H1 (cell line): ENCODE results near the gene HSF4. TPM values are rescaled to one million over a fixed set of nuclear protein-coding genes. Genes with fewer than 3 reads are reported as not detected.

Experiments used
- CTCF ChIA-PET: fragments of 300-600 bp; sonication (Branson Sonifier 250); formaldehyde crosslinking; loops from one replicate; lab custom pipeline; 2021; ENCODE audit not compliant: partially characterized antibody; lab: Charles Lee
- POLR2A ChIA-PET: fragments of 300-600 bp; sonication (Branson Sonifier 250); formaldehyde crosslinking; loops from one replicate; lab custom pipeline; 2021; ENCODE audit warnings: inconsistent platforms; ENCODE audit not compliant: partially characterized antibody; lab: Charles Lee
- DNase-seq, 2 experiments: peaks; one replicate each; pipeline versions ENCODE4 v3.0.0 to v3.0.0-alpha.2; 2010 to 2022; ENCODE audit warnings: low spot score in 2 of 2, low read depth in 1 of 2, mixed read lengths in 1 of 2
- FAIRE-seq: peaks from 2 replicates; lab custom pipeline; 2011; peaks lifted over from hg19 to GRCh38; lab: Jason Lieb, UNC
- H2AFZ ChIP-seq: 2 replicates; pipeline ENCODE4 v1.8.1; 2012; ENCODE audit warnings: low read length, inconsistent platforms
- H2AK5ac ChIP-seq: 2 replicates; pipeline ENCODE4 v1.6.1; 2013; ENCODE audit warnings: low read depth, low read length
- H2BK120ac ChIP-seq: replicated peaks from 2 replicates; pipeline ENCODE3; 2013; ENCODE audit warnings: low read depth, low read length, inconsistent platforms
- H2BK12ac ChIP-seq: 2 replicates; pipeline ENCODE4 v1.6.1; 2013; ENCODE audit warnings: low read depth, low read length
- H2BK15ac ChIP-seq: 2 replicates; pipeline ENCODE4 v1.6.1; 2013; ENCODE audit warnings: low read length
- H2BK20ac ChIP-seq: 2 replicates; pipeline ENCODE4 v1.6.1; 2013; ENCODE audit warnings: low read length
- H2BK5ac ChIP-seq: 2 replicates; pipeline ENCODE4 v1.6.1; 2013; ENCODE audit warnings: low read depth, low read length
- H3K14ac ChIP-seq: 2 replicates; pipeline ENCODE4 v1.6.1; 2013; ENCODE audit warnings: inconsistent platforms; ENCODE audit not compliant: insufficient read length
- H3K18ac ChIP-seq: 2 replicates; pipeline ENCODE4 v1.6.1; 2013; ENCODE audit warnings: low read length; ENCODE audit errors: extremely low read depth
- H3K23ac ChIP-seq: 2 replicates; pipeline ENCODE4 v1.6.1; 2013; ENCODE audit warnings: inconsistent platforms; ENCODE audit not compliant: insufficient read length
- H3K23me2 ChIP-seq: 2 replicates; pipeline ENCODE4 v1.6.1; 2013; ENCODE audit warnings: low read depth, low read length
- H3K27ac ChIP-seq: 2 replicates; pipeline ENCODE4 v1.6.1; 2011; ENCODE audit warnings: low read depth, low read length, inconsistent platforms
- H3K27me3 ChIP-seq, 4 experiments: replicated peaks in 1 of 4; 1 replicate in 1 of 4; 2 replicates in 3 of 4; pipeline versions ENCODE4 v1.6.1 to v1.8.1; 2011 to 2013; ENCODE audit warnings: low read length in 3 of 4, mild to moderate bottlenecking in 3 of 4, inconsistent platforms in 2 of 4, mixed read lengths in 2 of 4, moderate library complexity in 1 of 4; ENCODE audit not compliant: control insufficient read depth in 3 of 4, insufficient read depth in 3 of 4; ENCODE audit errors: extremely low read depth in 1 of 4
- H3K36me3 ChIP-seq, 4 experiments: 2 replicates each; pipeline versions ENCODE4 v1.6.1 to v1.8.1; 2011 to 2013; ENCODE audit warnings: mild to moderate bottlenecking in 4 of 4, low read length in 3 of 4, moderate library complexity in 2 of 4, control low read depth in 1 of 4, inconsistent platforms in 1 of 4; ENCODE audit not compliant: insufficient read depth in 4 of 4, control insufficient read depth in 2 of 4
- H3K4ac ChIP-seq: replicated peaks from 2 replicates; pipeline ENCODE3; 2013; ENCODE audit warnings: low read length, low read depth, mixed read lengths, inconsistent platforms; ENCODE audit not compliant: insufficient read length
- H3K4me1 ChIP-seq, 4 experiments: replicated peaks in 1 of 4; 1 replicate in 1 of 4; 2 replicates in 3 of 4; pipeline versions ENCODE4 v1.6.1 to v1.8.1; 2011 to 2013; ENCODE audit warnings: low read length in 3 of 4, inconsistent platforms in 2 of 4, mixed read lengths in 1 of 4; ENCODE audit not compliant: insufficient read depth in 4 of 4, control insufficient read depth in 3 of 4
- H3K4me2 ChIP-seq, 2 experiments: 2 replicates each; pipeline versions ENCODE4 v1.6.1 to v1.8.1; 2011 to 2013; ENCODE audit warnings: low read depth in 2 of 2, low read length in 2 of 2, control low read depth in 1 of 2, inconsistent platforms in 1 of 2, mild to moderate bottlenecking in 1 of 2; ENCODE audit not compliant: insufficient read depth in 1 of 2
- H3K4me3 ChIP-seq, 4 experiments: fragments of 200-600, 300-600 bp in 1 of 4; sonication (generic), shearing (Covaris generic), sonication (Bioruptor Twin) in 1 of 4; 2 replicates each; pipeline versions ENCODE4 v1.5.1 to v1.8.1; 2011 to 2016; ENCODE audit warnings: low read length in 4 of 4, low read depth in 3 of 4, control low read depth in 2 of 4, inconsistent platforms in 2 of 4, mild to moderate bottlenecking in 2 of 4, mixed read lengths in 1 of 4, moderate library complexity in 1 of 4; ENCODE audit not compliant: insufficient read depth in 2 of 4; ENCODE audit errors: extremely low read depth in 1 of 4
- H3K56ac ChIP-seq: replicated peaks from 2 replicates; pipeline ENCODE3; 2013; ENCODE audit warnings: low read depth, mild to moderate bottlenecking, mixed read lengths, low read length, inconsistent platforms; ENCODE audit not compliant: insufficient read length
- H3K79me1 ChIP-seq: 2 replicates; pipeline ENCODE4 v1.6.1; 2013; ENCODE audit warnings: low read depth, low read length, control low read depth
- H3K79me2 ChIP-seq, 2 experiments: 2 replicates each; pipeline versions ENCODE4 v1.6.1 to v1.8.1; 2012 to 2013; ENCODE audit warnings: low read length in 2 of 2, mild to moderate bottlenecking in 2 of 2, inconsistent platforms in 1 of 2; ENCODE audit not compliant: insufficient read depth in 2 of 2, control insufficient read depth in 1 of 2
- H3K9ac ChIP-seq, 4 experiments: replicated peaks in 1 of 4; 1 replicate in 1 of 4; 2 replicates in 3 of 4; pipeline versions ENCODE4 v1.6.1 to v1.8.1; 2011 to 2013; ENCODE audit warnings: low read depth in 3 of 4, low read length in 3 of 4, control low read depth in 2 of 4, mild to moderate bottlenecking in 2 of 4, moderate library complexity in 2 of 4, inconsistent platforms in 1 of 4; ENCODE audit errors: extremely low read depth in 1 of 4
- H3K9me3 ChIP-seq, 2 experiments: 2 replicates each; pipeline versions ENCODE4 v1.6.1 to v1.8.1; 2012 to 2013; ENCODE audit warnings: mild to moderate bottlenecking in 2 of 2, moderate library complexity in 2 of 2, control low read depth in 1 of 2, inconsistent platforms in 1 of 2, low read depth in 1 of 2, low read length in 1 of 2, mixed read lengths in 1 of 2; ENCODE audit not compliant: insufficient read depth in 2 of 2
- H4K20me1 ChIP-seq, 2 experiments: replicated peaks in 1 of 2; 2 replicates each; pipeline versions ENCODE3 to v1.8.1; 2011 to 2013; ENCODE audit warnings: inconsistent platforms in 2 of 2, low read length in 2 of 2, mild to moderate bottlenecking in 1 of 2; ENCODE audit not compliant: insufficient read depth in 2 of 2, control insufficient read depth in 1 of 2
- H4K5ac ChIP-seq: 2 replicates; pipeline ENCODE4 v1.6.1; 2013; ENCODE audit warnings: low read length, low read depth, mixed read lengths, inconsistent platforms; ENCODE audit not compliant: insufficient read length
- H4K8ac ChIP-seq: 2 replicates; pipeline ENCODE4 v1.8.0; 2013; ENCODE audit warnings: mild to moderate bottlenecking, moderate library complexity, low read length, inconsistent platforms; ENCODE audit not compliant: insufficient read depth; ENCODE audit errors: extremely low read depth
- H4K91ac ChIP-seq: replicated peaks from 2 replicates; pipeline ENCODE3; 2013; ENCODE audit warnings: low read length, mixed read lengths, inconsistent platforms; ENCODE audit not compliant: insufficient read length
- NRF1 ChIP-seq: IDR thresholded peaks from 2 replicates; pipeline ENCODE4 v1.6.1; 2011; ENCODE audit warnings: mild to moderate bottlenecking, low read depth, low read length, improper control_type of control experiment
- RNF2 ChIP-seq: fragments of 200-900, 300-1000 bp; sonication (generic); IDR thresholded peaks from 2 replicates; pipeline ENCODE4 v1.7.1; 2016; ENCODE audit warnings: borderline replicate concordance, low read depth, mild to moderate bottlenecking, antibody characterized with exemption, low read length; ENCODE audit not compliant: poor library complexity, severe bottlenecking; ENCODE audit errors: missing control alignments
- WGBS, 2 experiments: shearing (Covaris generic) in 1 of 2; methylation state at CpG; one replicate each; pipeline versions ENCODE4 v1.1.6 to v1.1.7; 2013 to 2015; ENCODE audit warnings: low lambda C conversion rate in 2 of 2, mixed read lengths in 2 of 2, inconsistent platforms in 1 of 2, low coverage in 1 of 2, missing lambda C conversion rate in 1 of 2; ENCODE audit not compliant: insufficient replicate concordance in 2 of 2, insufficient coverage in 1 of 2, insufficient read length in 1 of 2; ENCODE audit errors: extremely low coverage in 1 of 2, missing lambda C conversion rate in 1 of 2; 5-methylcytosine and 5-hydroxymethylcytosine counted together
- polyA plus RNA-seq, 7 experiments: library from polyadenylated mRNA; depleted of rRNA in 3 of 7; stranded (reverse) in 5 of 7; unstranded in 2 of 7; fragments of >200 nt in 5 of 7; fragments of 200-250 nt in 2 of 7; gene quantifications; 1 replicate in 5 of 7; 2 replicates in 1 of 7; 4 replicates in 1 of 7; pipeline versions ENCODE4 v1.2.1 to v1.2.3, GENCODE V29; 2011 to 2013; ENCODE audit warnings: missing spikeins in 2 of 7, mixed read lengths in 2 of 7
- total RNA-seq: library from RNA; stranded (reverse); fragmentation: NEBNext Ultra II Directional; extraction: Animal tissue kit (Norgen Biotek cat#: 25700); gene quantifications from 2 replicates; pipeline ENCODE4 v1.2.1, GENCODE V29; 2021

HSF4 gene
- total and polyA plus RNA-seq, 2 of the 8 experiments (the other 6 are each of a cell fraction or from before 2014, with no cell fraction given) = 0.14 TPM; not detected in 1

GRCh38 chr16:67151431-67152097, 13.0 kb upstream of the HSF4 start:
- Histone ChIP-seq H3K36me3 (peaks cover 3 to 11% (median 6%) of the 10 kb centered on the region in 4 experiments; a peak in 5 of 8 replicates), H2BK5ac (no peak overlapping the region), H3K23me2 (peaks cover 17% of the 10 kb centered on the region; the same call in 1 of the 2 replicates), H3K9me3 (no peaks in the 10 kb centered on the region; a peak in 1 of 4 replicates), H4K91ac (no peak overlapping the region), H3K79me1 (no peaks in the 10 kb centered on the region), H2BK20ac (no peak overlapping the region), H3K4me1 (peaks cover 0 to 15% (median 9%) of the 10 kb centered on the region in 4 experiments; a peak in 5 of 7 replicates), H2AK5ac (no peak overlapping the region), H3K14ac (no peak overlapping the region), H3K4me2 (peak overlapping the region; percentile 80 to 92), H2BK15ac (peak overlapping the region; percentile 53; the same call in 1 of the 2 replicates), H3K79me2 (no peaks in the 10 kb centered on the region), H3K23ac (no peak overlapping the region), H3K9ac (no peak overlapping the region), H4K5ac (no peak overlapping the region), H3K4ac (no peak overlapping the region), H3K27ac (no peak overlapping the region), H4K20me1 (peaks cover 9 to 29% of the 10 kb centered on the region in 2 experiments), H4K8ac (0 out of 2 replicates have a peak overlapping the region, but pooled peaks have one; percentile 45), H3K18ac (no peak overlapping the region; the same call in 1 of the 2 replicates), H3K27me3 (peaks cover 40 to 62% (median 54%) of the 10 kb centered on the region in 4 experiments), H2BK12ac (peak overlapping the region; percentile 39; the same call in 1 of the 2 replicates), H3K56ac (no peak overlapping the region), H3K4me3 (peak overlapping the region; percentile 62 to 75 (median 72); a peak in 7 of 8 replicates), H2AFZ (peak overlapping the region; percentile 95; the same call in 1 of the 2 replicates), H2BK120ac (no peak overlapping the region)
- ChIA-PET CTCF (interaction anchor here (0.7 to 14.1 kb wide), 25 partner anchors 10 to 260 kb away, joined by 3 to 291 read pairs (median 5); partner anchors contain the start of genes CES3, FBXL8, HSF4 and NOL3), POLR2A (interaction anchor here (0.7 to 2.5 kb wide), 11 partner anchors 9 to 176 kb away, joined by 3 to 12 read pairs (median 4); partner anchors contain the start of genes FHOD1 and NOL3)
- FAIRE-seq (no peak), DNase-seq (no peak)
- 59% methylated on average over 8 of the region's 8 CpGs; no CpG with 5 or more reads in 1 of the 2 experiments for WGBS, 2 experiments
- TF ChIP-seq RNF2 (peak; percentile 45), NRF1 (no peak)
